Fibroblast of pulmonary artery (primary cell): Measurements from ENCODE around the gene USP36.
"Not testable (repeated sequence)": the region's sequence is repeated elsewhere in the genome, so short reads cannot be mapped to it uniquely, and the experiment has no call there.

Experiments used
- DNase-seq: peaks from one replicate; pipeline ENCODE4 v3.0.0-alpha.2; 2010; ENCODE audit warnings: low read depth
- H3K4me3 ChIP-seq: replicated peaks from 2 replicates; pipeline ENCODE4 v1.5.1; 2011; ENCODE audit warnings: low read depth, mild to moderate bottlenecking, control low read depth, low read length, moderate library complexity
- TF ChIP-seq, protein P1 (sequence below): IDR thresholded peaks from 2 replicates; pipeline ENCODE4 v1.5.1; 2011; ENCODE audit warnings: mild to moderate bottlenecking, control low read depth, low read length, inconsistent platforms; ENCODE audit errors: missing control alignments

The USP36 gene

DNA sequence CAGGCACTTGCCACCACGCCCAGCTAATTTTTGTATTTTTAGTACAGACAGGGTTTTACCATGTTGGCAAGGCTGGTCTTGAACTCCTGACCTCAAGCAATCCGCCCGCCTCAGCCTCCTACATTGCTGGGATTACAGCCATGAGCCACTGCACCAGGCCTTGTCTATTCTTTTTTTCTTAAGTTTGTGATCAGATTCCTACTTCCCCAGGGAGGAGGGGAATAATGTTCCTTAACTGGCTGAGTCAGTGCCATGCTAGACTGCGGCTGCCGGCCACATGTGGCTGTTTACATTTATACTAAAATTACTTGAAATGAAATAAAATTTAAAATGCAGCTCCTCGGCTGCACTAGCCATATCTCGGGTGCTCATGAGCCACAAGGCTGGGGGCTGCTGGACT is 27.8 kb upstream of the USP36 start:
- no peak for DNase-seq
- no peak overlapping the region for H3K4me3 ChIP-seq
- TF ChIP-seq, protein P1, sequence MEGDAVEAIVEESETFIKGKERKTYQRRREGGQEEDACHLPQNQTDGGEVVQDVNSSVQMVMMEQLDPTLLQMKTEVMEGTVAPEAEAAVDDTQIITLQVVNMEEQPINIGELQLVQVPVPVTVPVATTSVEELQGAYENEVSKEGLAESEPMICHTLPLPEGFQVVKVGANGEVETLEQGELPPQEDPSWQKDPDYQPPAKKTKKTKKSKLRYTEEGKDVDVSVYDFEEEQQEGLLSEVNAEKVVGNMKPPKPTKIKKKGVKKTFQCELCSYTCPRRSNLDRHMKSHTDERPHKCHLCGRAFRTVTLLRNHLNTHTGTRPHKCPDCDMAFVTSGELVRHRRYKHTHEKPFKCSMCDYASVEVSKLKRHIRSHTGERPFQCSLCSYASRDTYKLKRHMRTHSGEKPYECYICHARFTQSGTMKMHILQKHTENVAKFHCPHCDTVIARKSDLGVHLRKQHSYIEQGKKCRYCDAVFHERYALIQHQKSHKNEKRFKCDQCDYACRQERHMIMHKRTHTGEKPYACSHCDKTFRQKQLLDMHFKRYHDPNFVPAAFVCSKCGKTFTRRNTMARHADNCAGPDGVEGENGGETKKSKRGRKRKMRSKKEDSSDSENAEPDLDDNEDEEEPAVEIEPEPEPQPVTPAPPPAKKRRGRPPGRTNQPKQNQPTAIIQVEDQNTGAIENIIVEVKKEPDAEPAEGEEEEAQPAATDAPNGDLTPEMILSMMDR, result no peak

DNA sequence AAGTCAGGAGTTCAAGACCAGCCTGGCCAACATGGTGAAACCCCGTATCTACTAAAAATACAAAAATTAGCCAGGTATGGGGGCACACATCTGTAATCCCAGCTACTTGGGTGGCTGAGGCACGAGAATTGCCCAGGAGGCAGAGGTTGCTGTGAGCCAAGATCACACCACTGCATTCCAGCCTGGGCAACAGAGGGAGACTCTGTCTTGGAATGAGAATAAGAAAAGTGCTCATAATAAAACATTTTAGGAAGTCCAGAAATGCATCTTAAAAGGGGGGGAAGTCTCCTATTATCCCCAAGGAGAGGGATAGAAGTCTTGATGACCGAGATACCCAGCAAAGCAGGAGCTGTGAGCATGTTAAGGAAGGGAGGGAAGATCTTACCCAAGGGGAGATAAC is 26.4 kb upstream of the USP36 start:
- not testable (repeated sequence) for H3K4me3 ChIP-seq, DNase-seq

DNA sequence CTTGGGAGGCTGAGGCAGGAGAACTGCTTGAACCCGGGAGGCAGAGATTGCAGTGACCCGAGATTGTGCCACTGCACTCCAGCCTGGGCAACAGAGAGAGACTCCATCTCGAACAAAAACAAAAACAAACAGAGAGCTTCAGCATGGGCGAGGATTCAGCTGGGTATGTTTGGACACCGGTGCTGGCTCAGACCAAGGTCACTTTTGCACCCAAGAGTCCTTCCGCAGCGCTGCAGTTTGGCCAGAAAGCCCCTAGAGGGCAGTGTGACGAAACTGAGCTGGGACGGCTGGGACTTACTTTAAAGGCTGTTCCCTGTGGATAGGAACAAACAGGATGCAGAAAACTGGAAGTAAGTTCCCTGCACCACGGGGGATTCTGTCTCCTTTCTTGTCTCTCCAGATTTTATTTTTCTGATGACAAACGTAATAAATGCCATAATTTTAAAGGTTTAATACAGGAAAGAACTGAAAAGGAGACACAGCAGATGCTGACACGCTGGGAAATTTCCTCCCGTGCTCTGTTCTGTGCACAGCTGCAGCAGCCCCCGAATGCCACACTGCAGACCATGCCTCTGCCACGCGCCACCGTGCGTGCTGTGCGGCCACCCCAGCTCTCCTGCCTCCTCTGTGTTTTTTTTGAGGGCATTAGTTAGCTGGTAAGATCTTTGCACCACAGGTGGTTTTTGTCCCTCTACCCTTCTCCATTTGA is 25.2 kb upstream of the USP36 start:
- DNase-seq, result peak; percentile 86
- no peak overlapping the region for H3K4me3 ChIP-seq
- TF ChIP-seq, protein P1, result peak; percentile 91

- no peak for DNase-seq
- H3K4me3 ChIP-seq, result no peak overlapping the region
- TF ChIP-seq, protein P1, result no peak
Observed at GRCh38 chr17:78864117-78864516, 23.5 kb upstream of the USP36 start.

DNA sequence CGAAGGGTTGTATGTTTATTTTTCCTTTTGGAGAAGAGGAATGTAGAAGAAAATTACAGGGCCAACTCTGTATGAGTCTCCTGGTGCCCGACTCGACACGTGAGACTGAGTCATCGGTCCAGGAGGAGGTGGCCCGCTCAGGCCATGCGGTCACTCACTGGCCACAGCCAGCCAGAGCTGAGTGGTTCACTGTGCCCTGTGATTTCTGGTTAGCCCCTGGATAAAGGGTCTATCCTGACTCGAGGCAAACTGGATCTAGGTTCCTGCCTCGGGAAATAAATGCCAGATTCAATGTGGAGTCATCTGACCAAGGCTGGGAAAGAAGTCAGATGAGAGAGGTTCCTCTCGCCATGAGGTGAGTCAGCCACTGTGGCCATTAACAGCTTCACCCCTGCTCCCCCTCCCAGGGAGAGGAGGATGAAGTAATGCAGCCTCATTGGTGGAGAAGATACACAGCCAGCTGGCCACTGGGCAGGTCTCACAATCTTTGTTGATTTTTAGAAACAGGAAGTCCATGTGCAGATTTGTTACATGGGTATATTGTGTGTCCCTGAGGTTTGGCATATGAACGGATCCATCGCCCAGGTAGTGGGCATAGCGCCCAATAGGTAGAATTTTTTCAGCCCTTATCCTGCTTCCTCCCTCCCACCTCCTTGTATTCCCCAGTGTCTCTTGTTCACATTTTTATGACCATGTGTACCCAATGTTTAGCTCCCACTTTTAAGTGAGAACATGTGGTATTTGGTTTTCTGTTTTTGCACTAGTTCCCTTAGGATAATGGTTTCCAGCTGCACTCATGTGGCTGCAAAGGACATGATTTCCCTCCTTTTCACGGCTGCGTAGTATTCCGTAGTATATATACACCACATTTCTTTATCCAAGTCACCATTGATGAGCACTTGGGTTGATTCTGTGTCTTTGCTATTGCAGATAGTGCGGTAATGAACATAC is 21.7 kb upstream of the USP36 start:
- H3K4me3 ChIP-seq, result no peak overlapping the region
- peak; percentile 95 for DNase-seq
- TF ChIP-seq, protein P1, result no peak

GRCh38 chr17:78861229-78861628 is 20.6 kb upstream of the USP36 start:
- no peak for DNase-seq
- TF ChIP-seq, protein P1, result no peak
- H3K4me3 ChIP-seq, result no peak overlapping the region

DNA sequence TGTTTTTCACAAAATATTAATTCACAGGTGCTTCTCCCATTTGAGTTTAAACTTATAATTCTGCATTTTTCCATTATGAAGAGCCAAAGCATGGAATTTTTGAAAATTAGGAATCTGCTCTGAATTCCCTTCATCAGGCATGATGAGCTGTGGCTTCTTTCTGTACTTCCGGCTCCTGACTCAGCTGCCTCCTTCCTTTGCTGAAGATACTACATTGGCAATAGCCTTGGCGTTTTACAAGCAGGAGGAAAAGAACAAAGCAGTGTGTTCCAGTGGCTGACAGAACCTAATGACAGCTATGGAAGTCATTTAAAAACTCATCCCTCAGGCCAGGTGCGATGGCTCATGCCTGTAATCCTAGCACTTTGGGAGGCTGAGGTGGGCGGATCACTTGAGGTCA is 18.4 kb upstream of the USP36 start:
- DNase-seq, result no peak
- TF ChIP-seq, protein P1, result no peak
- no peak overlapping the region for H3K4me3 ChIP-seq
